HCT116 (cell line): Measurements from ENCODE around the gene DNAJC3. TPM values are rescaled to one million over a fixed set of nuclear protein-coding genes. Genes with fewer than 3 reads are reported as not detected.

ENCODE experiments used
- ATAC-seq: fragments of 200-7000 bp; cut with Tn5 transposase; 2 replicates; pipeline ENCODE4 v1.9.1; 2020; ENCODE audit warnings: mild to moderate bottlenecking, moderate library complexity
- Bru-seq: library from RNA; stranded (reverse); fragments of 400-500 nt; gene quantifications from one replicate; lab custom pipeline; 2021; lab: Mats Ljungman, UMichigan
- BruChase-seq, 2 experiments: library from RNA; stranded (reverse); fragments of 400-500 nt; gene quantifications; one replicate each; lab custom pipeline; 2021; lab: Mats Ljungman, UMichigan
- BruUV-seq: library from RNA; stranded (reverse); fragments of 400-500 nt; replicated peaks from 2 replicates; lab custom pipeline; 2021; lab: Mats Ljungman, UMichigan
- CTCF ChIA-PET: fragments of 300-600 bp; sonication (Branson Sonifier 250); formaldehyde crosslinking; loops from one replicate; lab custom pipeline; 2021; ENCODE audit warnings: antibody characterized with exemption; lab: Charles Lee
- POLR2A ChIA-PET: fragments of 300-600, 350-600 bp; sonication (Branson Sonifier 250); formaldehyde crosslinking; loops from one replicate; lab custom pipeline; 2021; ENCODE audit warnings: antibody characterized with exemption; lab: Charles Lee
- RAD21 ChIA-PET, 2 experiments: fragments of 300-600 bp; sonication (Branson Sonifier 250); formaldehyde crosslinking; loops; one replicate each; lab custom pipeline; 2023; ENCODE audit warnings: low total read pairs in 2 of 2; ENCODE audit not compliant: uncharacterized antibody in 2 of 2, unreplicated experiment in 2 of 2, low non-redundant PET in 1 of 2; lab: Charles Lee
- DNase-seq: peaks from one replicate; pipeline ENCODE4 v3.0.0-alpha.2; 2010; ENCODE audit warnings: low read depth, low spot score
- H2AFZ ChIP-seq: fragments of 200-600 bp; shearing (Covaris generic), sonication (generic); 2 replicates; pipeline ENCODE4 v1.6.1; 2017; ENCODE audit warnings: low read depth, mixed run types, mixed read lengths, antibody characterized with exemption, low read length; ENCODE audit not compliant: poor library complexity, severe bottlenecking
- H3K27ac ChIP-seq: 2 replicates; pipeline ENCODE4 v1.5.1; 2012; ENCODE audit warnings: low read depth, low read length
- H3K27me3 ChIP-seq: fragments of 200-600 bp; sonication (generic); 2 replicates; pipeline ENCODE4 v1.6.1; 2016; ENCODE audit warnings: mixed run types, low read length, mixed read lengths; ENCODE audit not compliant: insufficient read depth
- H3K36me3 ChIP-seq, 2 experiments: fragments of 200-500 bp in 1 of 2; fragments of 200-600 bp in 1 of 2; sonication (Bioruptor generic) in 1 of 2; sonication (generic) in 1 of 2; 2 replicates each; pipeline versions ENCODE4 v1.5.1 to v1.6.1; 2014 to 2016; ENCODE audit warnings: low read length in 2 of 2, inconsistent platforms in 1 of 2, mixed read lengths in 1 of 2, mixed run types in 1 of 2; ENCODE audit not compliant: insufficient read depth in 2 of 2, control insufficient read depth in 1 of 2
- H3K4me1 ChIP-seq, 2 experiments: fragments of 200-600 bp in 1 of 2; sonication (generic) in 1 of 2; 2 replicates each; pipeline versions ENCODE4 v1.5.1 to v1.6.1; 2012 to 2017; ENCODE audit warnings: low read length in 2 of 2, inconsistent platforms in 1 of 2, mild to moderate bottlenecking in 1 of 2, mixed read lengths in 1 of 2, mixed run types in 1 of 2, moderate library complexity in 1 of 2; ENCODE audit not compliant: insufficient read depth in 2 of 2, control insufficient read depth in 1 of 2
- H3K4me2 ChIP-seq: fragments of 200-600 bp; sonication (generic); 2 replicates; pipeline ENCODE4 v1.6.1; 2017; ENCODE audit warnings: mixed run types, low read length, mixed read lengths
- H3K4me3 ChIP-seq, 2 experiments: fragments of 200-600 bp in 1 of 2; sonication (generic) in 1 of 2; replicated peaks in 1 of 2; 2 replicates each; pipeline ENCODE4 v1.5.1; 2011 to 2016; ENCODE audit warnings: low read length in 2 of 2, control low read depth in 1 of 2, low read depth in 1 of 2, mild to moderate bottlenecking in 1 of 2, mixed read lengths in 1 of 2, mixed run types in 1 of 2
- H3K79me2 ChIP-seq: fragments of 200-600 bp; sonication (generic); 2 replicates; pipeline ENCODE4 v1.6.1; 2017; ENCODE audit warnings: mild to moderate bottlenecking, mixed run types, low read length, moderate library complexity, mixed read lengths; ENCODE audit not compliant: insufficient read depth
- H3K9ac ChIP-seq: fragments of 200-600 bp; sonication (generic); 2 replicates; pipeline ENCODE4 v1.6.1; 2016; ENCODE audit warnings: low read length, mixed read lengths
- H3K9me2 ChIP-seq: fragments of 200-600 bp; sonication (generic), shearing (Covaris generic); 2 replicates; pipeline ENCODE4 v1.6.1; 2017; ENCODE audit warnings: mixed run types, mild to moderate bottlenecking, moderate library complexity; ENCODE audit not compliant: insufficient read depth
- H3K9me3 ChIP-seq, 2 experiments: fragments of 200-500 bp in 1 of 2; fragments of 200-600 bp in 1 of 2; sonication (Bioruptor generic) in 1 of 2; sonication (generic) in 1 of 2; 2 replicates each; pipeline ENCODE4 v1.6.1; 2014 to 2017; ENCODE audit warnings: low read length in 2 of 2, mixed read lengths in 2 of 2, inconsistent platforms in 1 of 2, low read depth in 1 of 2, mild to moderate bottlenecking in 1 of 2, mixed run types in 1 of 2, moderate library complexity in 1 of 2; ENCODE audit not compliant: control insufficient read depth in 1 of 2, insufficient read depth in 1 of 2
- H4K20me1 ChIP-seq: fragments of 200-600 bp; sonication (generic), shearing (Covaris generic); 2 replicates; pipeline ENCODE4 v1.6.1; 2017; ENCODE audit warnings: mixed run types, mild to moderate bottlenecking, moderate library complexity; ENCODE audit not compliant: insufficient read depth
- CBX3 ChIP-seq: IDR thresholded peaks from 2 replicates; pipeline ENCODE4 v1.6.1; 2012; ENCODE audit warnings: low read depth
- CEBPB ChIP-seq: IDR thresholded peaks from 2 replicates; pipeline ENCODE4 v1.6.1; 2012; ENCODE audit warnings: low read depth
- EGR1 ChIP-seq: IDR thresholded peaks from 2 replicates; pipeline ENCODE4 v1.6.1; 2012; ENCODE audit warnings: low read depth
- ELF1 ChIP-seq: IDR thresholded peaks from 2 replicates; pipeline ENCODE4 v1.6.1; 2012; ENCODE audit warnings: low read depth, borderline replicate concordance
- EZH2 ChIP-seq: fragments of 200-600 bp; sonication (generic); IDR thresholded peaks from 2 replicates; pipeline ENCODE4 v1.6.1; 2017; ENCODE audit warnings: antibody characterized with exemption, mixed run types
- JUND ChIP-seq: IDR thresholded peaks from 2 replicates; pipeline ENCODE4 v1.6.1; 2012
- POLR2AphosphoS5 ChIP-seq: IDR thresholded peaks from 2 replicates; pipeline ENCODE4 v1.6.1; 2011; ENCODE audit warnings: mild to moderate bottlenecking, low read depth, low read length, moderate library complexity
- RAD21 ChIP-seq: IDR thresholded peaks from 2 replicates; pipeline ENCODE4 v1.6.1; 2012; ENCODE audit warnings: low read depth, mild to moderate bottlenecking
- SIN3A ChIP-seq: IDR thresholded peaks from 2 replicates; pipeline ENCODE4 v1.6.1; 2012; ENCODE audit warnings: low read depth
- SP1 ChIP-seq: IDR thresholded peaks from 2 replicates; pipeline ENCODE4 v1.6.1; 2012; ENCODE audit warnings: low read depth
- TCF7L2 ChIP-seq: IDR thresholded peaks from 2 replicates; pipeline ENCODE4 v1.7.0; 2011; ENCODE audit warnings: borderline replicate concordance, inconsistent platforms; ENCODE audit not compliant: insufficient read depth, insufficient read length; ENCODE audit errors: extremely low read depth
- YY1 ChIP-seq: IDR thresholded peaks from 2 replicates; pipeline ENCODE4 v1.6.1; 2011; ENCODE audit warnings: low read length, low read depth, moderate library complexity, mild to moderate bottlenecking; ENCODE audit not compliant: insufficient replicate concordance; ENCODE audit errors: extremely low read depth
- ZFX ChIP-seq: fragments of 450-650 bp; IDR thresholded peaks from 2 replicates; pipeline ENCODE4 v1.6.1; 2017
- intact Hi-C: fragments of 100-400 bp; cut with micrococcal nuclease; formaldehyde crosslinking; loops from 2 replicates; pipeline ENCODE4 v1.10.0; 2022
- long read RNA-seq: library from polyadenylated mRNA; unstranded; transcript quantifications from one replicate; pipeline ENCODE4 v2.0.0, GENCODE V29; 2021; ENCODE audit not compliant: unreplicated experiment
- polyA plus RNA-seq: library from polyadenylated mRNA; unstranded; fragments of >200 nt; gene quantifications from 2 replicates; pipeline ENCODE4 v1.2.1, GENCODE V29; 2012; ENCODE audit warnings: missing spikeins
- total RNA-seq: library from RNA; stranded (reverse); gene quantifications from one replicate; pipeline ENCODE4 v1.2.1, GENCODE V29; 2021; ENCODE audit not compliant: unreplicated experiment
- TF ChIP-seq, protein P1 (sequence below): IDR thresholded peaks from 2 replicates; pipeline ENCODE4 v1.6.1; 2012
- TF ChIP-seq, protein P2 (sequence below): IDR thresholded peaks from 2 replicates; pipeline ENCODE4 v1.6.1; 2012; ENCODE audit warnings: low read depth
- TF ChIP-seq, protein P3 (sequence below): IDR thresholded peaks from 2 replicates; pipeline ENCODE4 v1.6.1; 2011; ENCODE audit warnings: mild to moderate bottlenecking, low read length, moderate library complexity; ENCODE audit not compliant: insufficient replicate concordance; ENCODE audit errors: extremely low read depth
- TF ChIP-seq, protein P4 (sequence below): IDR thresholded peaks from 2 replicates; pipeline ENCODE4 v1.6.1; 2012

The DNAJC3 gene, protein sequence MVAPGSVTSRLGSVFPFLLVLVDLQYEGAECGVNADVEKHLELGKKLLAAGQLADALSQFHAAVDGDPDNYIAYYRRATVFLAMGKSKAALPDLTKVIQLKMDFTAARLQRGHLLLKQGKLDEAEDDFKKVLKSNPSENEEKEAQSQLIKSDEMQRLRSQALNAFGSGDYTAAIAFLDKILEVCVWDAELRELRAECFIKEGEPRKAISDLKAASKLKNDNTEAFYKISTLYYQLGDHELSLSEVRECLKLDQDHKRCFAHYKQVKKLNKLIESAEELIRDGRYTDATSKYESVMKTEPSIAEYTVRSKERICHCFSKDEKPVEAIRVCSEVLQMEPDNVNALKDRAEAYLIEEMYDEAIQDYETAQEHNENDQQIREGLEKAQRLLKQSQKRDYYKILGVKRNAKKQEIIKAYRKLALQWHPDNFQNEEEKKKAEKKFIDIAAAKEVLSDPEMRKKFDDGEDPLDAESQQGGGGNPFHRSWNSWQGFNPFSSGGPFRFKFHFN
- total RNA-seq (28.5 TPM), Bru-seq, nascent RNA (percentile 83 among the genes with signal in this experiment), BruChase-seq, experiment 1, labeled RNA remaining after a 6-hour chase (percentile 91 among the genes with signal in this experiment), BruChase-seq, experiment 2, labeled RNA remaining after a 2-hour chase (percentile 81 among the genes with signal in this experiment)
- 8.0 and 8.1 TPM in 2 replicates for polyA plus RNA-seq
- long read RNA-seq, full-length matches to known transcripts: 64 of 105 reads
- long read RNA-seq, partial matches to known transcripts: 12 of 105 reads
- long read RNA-seq, other reads (novel, unspliced or antisense): 29 of 105 reads

DNA sequence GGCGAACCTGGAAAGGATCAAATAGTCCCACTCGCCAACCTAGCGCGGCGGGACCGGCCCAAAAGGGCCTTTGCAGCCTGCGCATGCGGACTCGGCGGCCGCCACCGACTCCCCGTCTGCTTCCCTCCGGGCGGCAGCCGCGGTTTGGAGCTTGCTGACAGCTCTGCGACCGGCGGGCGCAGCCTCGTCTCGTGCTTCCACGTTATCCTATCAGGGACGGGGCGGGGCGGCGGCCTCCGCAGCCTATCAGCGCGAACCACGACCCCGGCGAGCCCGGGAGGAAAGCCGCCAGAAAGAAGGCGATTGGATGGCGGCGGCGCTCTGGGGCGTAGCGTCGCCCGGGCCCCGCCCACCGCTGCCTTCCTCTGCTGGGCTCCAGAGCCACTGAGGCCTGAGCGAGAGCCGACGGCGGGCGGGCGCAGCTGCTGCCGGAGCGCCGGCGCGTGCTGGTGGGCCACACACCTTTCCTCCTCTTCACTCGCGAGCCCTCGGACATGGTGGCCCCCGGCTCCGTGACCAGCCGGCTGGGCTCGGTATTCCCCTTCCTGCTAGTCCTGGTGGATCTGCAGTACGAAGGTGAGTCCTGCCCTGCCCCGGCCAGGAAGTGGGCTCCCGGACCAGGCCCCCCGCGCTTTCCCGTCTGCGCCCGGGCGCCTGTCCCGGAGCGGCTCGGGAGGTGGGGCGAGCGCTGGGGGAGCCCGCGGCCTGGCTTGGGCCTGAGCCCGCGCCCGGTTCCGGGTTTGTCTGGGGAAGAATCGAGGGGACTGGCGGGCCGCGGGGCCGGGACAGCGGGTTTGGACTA, at the start of gene DNAJC3:
DNAJC3 (plus strand) TSS at position 378 of the 802 bp plus-strand sequence; CDS start at position 495, 117 bp downstream.
- BruUV-seq: no TSS peak
- ChIA-PET RAD21 (interaction anchor here in 1 of 2 experiments (0.9 kb wide), 1 partner anchor 16 kb away, joined by 3 read pairs; no protein-coding TSS in a partner anchor), POLR2A (interaction anchor here (0.6 to 1.2 kb wide), 6 partner anchors 10 to 403 kb away, joined by 3 to 4 read pairs (median 3); partner anchors contain the start of gene UGGT2), CTCF (interaction anchor here (0.8 to 1.3 kb wide), 3 partner anchors 15 to 53 kb away, joined by 4 to 8 read pairs (median 4); no protein-coding TSS in a partner anchor)
- intact Hi-C loops: no loop called here
- Histone ChIP-seq H3K4me1 (peaks cover 0 to 16% of the 10 kb centered on the region in 2 experiments; a peak in 2 of 4 replicates), H3K27me3 (no peaks in the 10 kb centered on the region), H2AFZ (peak within 1 kb of the TSS; percentile 71), H3K9ac (peak within 1 kb of the TSS; percentile 81), H3K4me3 (peak within 1 kb of the TSS; percentile 71 to 84), H3K27ac (peak within 1 kb of the TSS; percentile 86), H3K4me2 (peak within 1 kb of the TSS; percentile 79), H3K9me3 (no peaks in the 10 kb centered on the region), H3K36me3 (no peaks in the 10 kb centered on the region), H3K9me2 (no peaks in the 10 kb centered on the region), H3K79me2 (peaks cover 46% of the 10 kb centered on the region), H4K20me1 (no peaks in the 10 kb centered on the region; the same call in 1 of the 2 replicates)
- ATAC-seq (peak; percentile 93), DNase-seq (peak; percentile 90)
- peak; percentile 91 for TF ChIP-seq ZFX
- TF ChIP-seq SIN3A: peak; percentile 61
- no peak for TF ChIP-seq EZH2
- TF ChIP-seq POLR2AphosphoS5: peak; percentile 92
- no peak for TF ChIP-seq CBX3
- no peak for TF ChIP-seq ELF1
- TF ChIP-seq, protein P1, sequence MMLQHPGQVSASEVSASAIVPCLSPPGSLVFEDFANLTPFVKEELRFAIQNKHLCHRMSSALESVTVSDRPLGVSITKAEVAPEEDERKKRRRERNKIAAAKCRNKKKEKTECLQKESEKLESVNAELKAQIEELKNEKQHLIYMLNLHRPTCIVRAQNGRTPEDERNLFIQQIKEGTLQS: no peak
- TF ChIP-seq CEBPB: no peak
- TF ChIP-seq EGR1: no peak
- peak; percentile 73 for TF ChIP-seq SP1
- TF ChIP-seq TCF7L2: no peak
- no peak for TF ChIP-seq RAD21
- no peak for TF ChIP-seq YY1
- TF ChIP-seq, protein P2, sequence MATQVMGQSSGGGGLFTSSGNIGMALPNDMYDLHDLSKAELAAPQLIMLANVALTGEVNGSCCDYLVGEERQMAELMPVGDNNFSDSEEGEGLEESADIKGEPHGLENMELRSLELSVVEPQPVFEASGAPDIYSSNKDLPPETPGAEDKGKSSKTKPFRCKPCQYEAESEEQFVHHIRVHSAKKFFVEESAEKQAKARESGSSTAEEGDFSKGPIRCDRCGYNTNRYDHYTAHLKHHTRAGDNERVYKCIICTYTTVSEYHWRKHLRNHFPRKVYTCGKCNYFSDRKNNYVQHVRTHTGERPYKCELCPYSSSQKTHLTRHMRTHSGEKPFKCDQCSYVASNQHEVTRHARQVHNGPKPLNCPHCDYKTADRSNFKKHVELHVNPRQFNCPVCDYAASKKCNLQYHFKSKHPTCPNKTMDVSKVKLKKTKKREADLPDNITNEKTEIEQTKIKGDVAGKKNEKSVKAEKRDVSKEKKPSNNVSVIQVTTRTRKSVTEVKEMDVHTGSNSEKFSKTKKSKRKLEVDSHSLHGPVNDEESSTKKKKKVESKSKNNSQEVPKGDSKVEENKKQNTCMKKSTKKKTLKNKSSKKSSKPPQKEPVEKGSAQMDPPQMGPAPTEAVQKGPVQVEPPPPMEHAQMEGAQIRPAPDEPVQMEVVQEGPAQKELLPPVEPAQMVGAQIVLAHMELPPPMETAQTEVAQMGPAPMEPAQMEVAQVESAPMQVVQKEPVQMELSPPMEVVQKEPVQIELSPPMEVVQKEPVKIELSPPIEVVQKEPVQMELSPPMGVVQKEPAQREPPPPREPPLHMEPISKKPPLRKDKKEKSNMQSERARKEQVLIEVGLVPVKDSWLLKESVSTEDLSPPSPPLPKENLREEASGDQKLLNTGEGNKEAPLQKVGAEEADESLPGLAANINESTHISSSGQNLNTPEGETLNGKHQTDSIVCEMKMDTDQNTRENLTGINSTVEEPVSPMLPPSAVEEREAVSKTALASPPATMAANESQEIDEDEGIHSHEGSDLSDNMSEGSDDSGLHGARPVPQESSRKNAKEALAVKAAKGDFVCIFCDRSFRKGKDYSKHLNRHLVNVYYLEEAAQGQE: no peak
- no peak for TF ChIP-seq JUND
- TF ChIP-seq, protein P3, sequence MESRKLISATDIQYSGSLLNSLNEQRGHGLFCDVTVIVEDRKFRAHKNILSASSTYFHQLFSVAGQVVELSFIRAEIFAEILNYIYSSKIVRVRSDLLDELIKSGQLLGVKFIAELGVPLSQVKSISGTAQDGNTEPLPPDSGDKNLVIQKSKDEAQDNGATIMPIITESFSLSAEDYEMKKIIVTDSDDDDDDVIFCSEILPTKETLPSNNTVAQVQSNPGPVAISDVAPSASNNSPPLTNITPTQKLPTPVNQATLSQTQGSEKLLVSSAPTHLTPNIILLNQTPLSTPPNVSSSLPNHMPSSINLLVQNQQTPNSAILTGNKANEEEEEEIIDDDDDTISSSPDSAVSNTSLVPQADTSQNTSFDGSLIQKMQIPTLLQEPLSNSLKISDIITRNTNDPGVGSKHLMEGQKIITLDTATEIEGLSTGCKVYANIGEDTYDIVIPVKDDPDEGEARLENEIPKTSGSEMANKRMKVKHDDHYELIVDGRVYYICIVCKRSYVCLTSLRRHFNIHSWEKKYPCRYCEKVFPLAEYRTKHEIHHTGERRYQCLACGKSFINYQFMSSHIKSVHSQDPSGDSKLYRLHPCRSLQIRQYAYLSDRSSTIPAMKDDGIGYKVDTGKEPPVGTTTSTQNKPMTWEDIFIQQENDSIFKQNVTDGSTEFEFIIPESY: no peak
- TF ChIP-seq, protein P4, sequence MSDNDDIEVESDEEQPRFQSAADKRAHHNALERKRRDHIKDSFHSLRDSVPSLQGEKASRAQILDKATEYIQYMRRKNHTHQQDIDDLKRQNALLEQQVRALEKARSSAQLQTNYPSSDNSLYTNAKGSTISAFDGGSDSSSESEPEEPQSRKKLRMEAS: peak; percentile 84
